K562 (cell line): ENCODE results near the gene RNF168. TPM values are rescaled to one million over a fixed set of nuclear protein-coding genes. Genes with fewer than 3 reads are reported as not detected.

Experiments used
- CEBPZ ChIP-seq: fragments of 150-350 bp; IDR thresholded peaks from 2 replicates; pipeline ENCODE4 v1.6.1; 2014; ENCODE audit warnings: low read depth, mild to moderate bottlenecking, low read length, borderline replicate concordance
- EGR1 ChIP-seq: fragments of 450-650 bp; conservative IDR thresholded peaks from 2 replicates; pipeline ENCODE4 v1.6.1; 2017; ENCODE audit warnings: mild to moderate bottlenecking
- GTF2A2 ChIP-seq: IDR thresholded peaks from 2 replicates; pipeline ENCODE4 v1.6.1; 2016; ENCODE audit warnings: mild to moderate bottlenecking, missing genetic modification characterization, missing compliant biosample characterization
- KAT8 ChIP-seq: fragments of 450-650 bp; IDR thresholded peaks from 2 replicates; pipeline ENCODE4 v1.6.1; 2016; ENCODE audit warnings: low read depth, mild to moderate bottlenecking
- NFRKB ChIP-seq: fragments of 450-650 bp; IDR thresholded peaks from 2 replicates; pipeline ENCODE4 v1.6.1; 2016; ENCODE audit warnings: low read depth
- ZNF263 ChIP-seq: sonication (generic); formaldehyde crosslinking; IDR thresholded peaks from 2 replicates; pipeline ENCODE4 v1.8.0; 2022; ENCODE audit warnings: mild to moderate bottlenecking, missing genetic modification reagents, borderline replicate concordance
- polyA plus RNA-seq, 8 experiments: library from polyadenylated mRNA; depleted of rRNA in 4 of 8; stranded (reverse) in 5 of 8; unstranded in 3 of 8; fragments of >200 nt; fragmentation: Nextera tagmentation in 2 of 8; fragmentation: Illumina TruSeq in 1 of 8; extraction: Ambion mirVana in 2 of 8; extraction: Trizol in 1 of 8; gene quantifications; 2 replicates each; pipeline versions ENCODE4 v1.2.1 to v1.2.3, GENCODE V29; 2011 to 2014; ENCODE audit warnings: inconsistent platforms in 1 of 8, missing spikeins in 1 of 8
- total RNA-seq, 7 experiments: library from RNA; depleted of rRNA in 6 of 7; stranded (reverse); fragments of >200 nt in 6 of 7; fragmentation: Illumina TruSeq in 2 of 7; extraction: Trizol in 2 of 7; gene quantifications; 2 replicates each; pipeline versions ENCODE4 v1.2.1 to v1.2.3, GENCODE V29; 2011 to 2021; ENCODE audit warnings: low replicate concordance in 1 of 7
- TF ChIP-seq, protein P1 (sequence below): fragments of 250-450 bp; sonication (Bioruptor Pico); IDR thresholded peaks from 2 replicates; pipeline ENCODE4 v1.4.0; 2020
- TF ChIP-seq, protein P2 (sequence below), 2 experiments: IDR thresholded peaks; 2 replicates each; pipeline ENCODE4 v1.6.1; 2012; ENCODE audit warnings: improper control_type of control experiment in 2 of 2, low read depth in 2 of 2, low read length in 2 of 2, borderline replicate concordance in 1 of 2
- TF ChIP-seq, protein P3 (sequence below): fragments of 450-650 bp; IDR thresholded peaks from 2 replicates; pipeline ENCODE4 v1.6.1; 2017; ENCODE audit warnings: antibody characterized with exemption, mild to moderate bottlenecking

Gene RNF168
- total and polyA plus RNA-seq, 9 of the 15 experiments (the other 6 are each of a cell fraction or from before 2014, with no cell fraction given) = 6.0 to 32.1 (median 16.6) TPM

DNA sequence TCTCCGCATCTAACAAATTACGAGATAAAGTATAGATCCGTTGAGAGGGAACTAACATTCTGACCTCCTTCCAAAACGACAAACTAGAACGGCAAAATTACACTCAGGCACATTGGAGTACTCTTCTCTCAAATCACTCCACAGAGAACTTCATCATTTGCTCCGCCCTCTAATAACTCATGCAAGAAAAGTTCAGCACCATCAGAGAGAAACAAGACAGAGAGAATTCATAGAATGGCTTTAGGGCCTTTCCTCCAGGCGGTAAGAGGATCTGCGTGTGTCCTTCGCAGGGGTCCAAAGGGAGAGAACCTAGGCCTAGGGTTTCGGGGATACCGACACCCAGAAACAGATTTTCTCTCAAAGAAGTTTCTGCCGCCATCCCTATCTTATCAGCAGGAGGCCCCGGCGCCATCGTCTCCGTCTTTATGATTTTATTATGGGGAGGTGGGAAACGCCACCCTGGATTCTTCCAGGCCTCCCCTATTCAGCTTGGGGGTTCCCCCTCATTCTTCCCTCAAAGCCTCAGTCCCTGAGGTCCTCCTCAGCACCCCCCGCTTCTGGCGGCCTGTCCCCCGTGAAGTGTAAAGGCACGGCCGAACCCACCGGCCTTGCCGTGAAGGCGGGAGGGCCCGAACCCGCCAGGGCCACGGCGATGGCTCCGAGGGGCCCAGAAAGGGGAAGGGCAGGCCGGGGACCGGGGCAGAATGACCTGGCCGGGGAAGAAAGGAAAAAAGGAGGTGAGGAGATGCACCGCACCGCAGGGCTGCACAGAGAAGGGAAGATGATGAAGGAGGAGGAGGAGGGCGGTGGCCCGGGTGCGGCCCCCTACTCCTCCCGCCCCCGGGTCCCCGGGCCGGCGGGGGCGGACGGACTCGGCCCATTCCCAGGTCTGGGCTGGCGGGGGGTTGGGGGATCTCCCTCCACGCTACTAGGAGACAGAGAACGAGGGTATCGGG is 72.1 kb downstream of the RNF168 start (continued):
- TF ChIP-seq CEBPZ (no peak), GTF2A2 (tag) (peak; percentile 41; the same call in 1 of the 2 replicates), EGR1 (peak; percentile 96), KAT8 (no peak), ZNF263 (CRISPR knock-in tag) (no peak; the same call in 1 of the 2 replicates), NFRKB (0 out of 2 replicates have a peak, but pooled peaks have one; percentile 20)
- TF ChIP-seq, protein P1, sequence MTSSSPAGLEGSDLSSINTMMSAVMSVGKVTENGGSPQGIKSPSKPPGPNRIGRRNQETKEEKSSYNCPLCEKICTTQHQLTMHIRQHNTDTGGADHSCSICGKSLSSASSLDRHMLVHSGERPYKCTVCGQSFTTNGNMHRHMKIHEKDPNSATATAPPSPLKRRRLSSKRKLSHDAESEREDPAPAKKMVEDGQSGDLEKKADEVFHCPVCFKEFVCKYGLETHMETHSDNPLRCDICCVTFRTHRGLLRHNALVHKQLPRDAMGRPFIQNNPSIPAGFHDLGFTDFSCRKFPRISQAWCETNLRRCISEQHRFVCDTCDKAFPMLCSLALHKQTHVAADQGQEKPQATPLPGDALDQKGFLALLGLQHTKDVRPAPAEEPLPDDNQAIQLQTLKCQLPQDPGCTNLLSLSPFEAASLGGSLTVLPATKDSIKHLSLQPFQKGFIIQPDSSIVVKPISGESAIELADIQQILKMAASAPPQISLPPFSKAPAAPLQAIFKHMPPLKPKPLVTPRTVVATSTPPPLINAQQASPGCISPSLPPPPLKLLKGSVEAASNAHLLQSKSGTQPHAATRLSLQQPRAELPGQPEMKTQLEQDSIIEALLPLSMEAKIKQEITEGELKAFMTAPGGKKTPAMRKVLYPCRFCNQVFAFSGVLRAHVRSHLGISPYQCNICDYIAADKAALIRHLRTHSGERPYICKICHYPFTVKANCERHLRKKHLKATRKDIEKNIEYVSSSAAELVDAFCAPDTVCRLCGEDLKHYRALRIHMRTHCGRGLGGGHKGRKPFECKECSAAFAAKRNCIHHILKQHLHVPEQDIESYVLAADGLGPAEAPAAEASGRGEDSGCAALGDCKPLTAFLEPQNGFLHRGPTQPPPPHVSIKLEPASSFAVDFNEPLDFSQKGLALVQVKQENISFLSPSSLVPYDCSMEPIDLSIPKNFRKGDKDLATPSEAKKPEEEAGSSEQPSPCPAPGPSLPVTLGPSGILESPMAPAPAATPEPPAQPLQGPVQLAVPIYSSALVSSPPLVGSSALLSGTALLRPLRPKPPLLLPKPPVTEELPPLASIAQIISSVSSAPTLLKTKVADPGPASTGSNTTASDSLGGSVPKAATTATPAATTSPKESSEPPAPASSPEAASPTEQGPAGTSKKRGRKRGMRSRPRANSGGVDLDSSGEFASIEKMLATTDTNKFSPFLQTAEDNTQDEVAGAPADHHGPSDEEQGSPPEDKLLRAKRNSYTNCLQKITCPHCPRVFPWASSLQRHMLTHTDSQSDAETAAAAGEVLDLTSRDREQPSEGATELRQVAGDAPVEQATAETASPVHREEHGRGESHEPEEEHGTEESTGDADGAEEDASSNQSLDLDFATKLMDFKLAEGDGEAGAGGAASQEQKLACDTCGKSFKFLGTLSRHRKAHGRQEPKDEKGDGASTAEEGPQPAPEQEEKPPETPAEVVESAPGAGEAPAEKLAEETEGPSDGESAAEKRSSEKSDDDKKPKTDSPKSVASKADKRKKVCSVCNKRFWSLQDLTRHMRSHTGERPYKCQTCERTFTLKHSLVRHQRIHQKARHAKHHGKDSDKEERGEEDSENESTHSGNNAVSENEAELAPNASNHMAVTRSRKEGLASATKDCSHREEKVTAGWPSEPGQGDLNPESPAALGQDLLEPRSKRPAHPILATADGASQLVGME (CRISPR knock-in tag) = no peak
- TF ChIP-seq, protein P2, sequence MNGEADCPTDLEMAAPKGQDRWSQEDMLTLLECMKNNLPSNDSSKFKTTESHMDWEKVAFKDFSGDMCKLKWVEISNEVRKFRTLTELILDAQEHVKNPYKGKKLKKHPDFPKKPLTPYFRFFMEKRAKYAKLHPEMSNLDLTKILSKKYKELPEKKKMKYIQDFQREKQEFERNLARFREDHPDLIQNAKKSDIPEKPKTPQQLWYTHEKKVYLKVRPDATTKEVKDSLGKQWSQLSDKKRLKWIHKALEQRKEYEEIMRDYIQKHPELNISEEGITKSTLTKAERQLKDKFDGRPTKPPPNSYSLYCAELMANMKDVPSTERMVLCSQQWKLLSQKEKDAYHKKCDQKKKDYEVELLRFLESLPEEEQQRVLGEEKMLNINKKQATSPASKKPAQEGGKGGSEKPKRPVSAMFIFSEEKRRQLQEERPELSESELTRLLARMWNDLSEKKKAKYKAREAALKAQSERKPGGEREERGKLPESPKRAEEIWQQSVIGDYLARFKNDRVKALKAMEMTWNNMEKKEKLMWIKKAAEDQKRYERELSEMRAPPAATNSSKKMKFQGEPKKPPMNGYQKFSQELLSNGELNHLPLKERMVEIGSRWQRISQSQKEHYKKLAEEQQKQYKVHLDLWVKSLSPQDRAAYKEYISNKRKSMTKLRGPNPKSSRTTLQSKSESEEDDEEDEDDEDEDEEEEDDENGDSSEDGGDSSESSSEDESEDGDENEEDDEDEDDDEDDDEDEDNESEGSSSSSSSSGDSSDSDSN (IDR thresholded peaks at IDR 0.05; ENCODE audit: borderline replicate concordance in 1 of 2, low read depth in 2 of 2, low read length in 2 of 2) = 0 out of 4 replicates have a peak, but pooled peaks of 1 of the 2 experiments have one; percentile 40
- TF ChIP-seq, protein P3, sequence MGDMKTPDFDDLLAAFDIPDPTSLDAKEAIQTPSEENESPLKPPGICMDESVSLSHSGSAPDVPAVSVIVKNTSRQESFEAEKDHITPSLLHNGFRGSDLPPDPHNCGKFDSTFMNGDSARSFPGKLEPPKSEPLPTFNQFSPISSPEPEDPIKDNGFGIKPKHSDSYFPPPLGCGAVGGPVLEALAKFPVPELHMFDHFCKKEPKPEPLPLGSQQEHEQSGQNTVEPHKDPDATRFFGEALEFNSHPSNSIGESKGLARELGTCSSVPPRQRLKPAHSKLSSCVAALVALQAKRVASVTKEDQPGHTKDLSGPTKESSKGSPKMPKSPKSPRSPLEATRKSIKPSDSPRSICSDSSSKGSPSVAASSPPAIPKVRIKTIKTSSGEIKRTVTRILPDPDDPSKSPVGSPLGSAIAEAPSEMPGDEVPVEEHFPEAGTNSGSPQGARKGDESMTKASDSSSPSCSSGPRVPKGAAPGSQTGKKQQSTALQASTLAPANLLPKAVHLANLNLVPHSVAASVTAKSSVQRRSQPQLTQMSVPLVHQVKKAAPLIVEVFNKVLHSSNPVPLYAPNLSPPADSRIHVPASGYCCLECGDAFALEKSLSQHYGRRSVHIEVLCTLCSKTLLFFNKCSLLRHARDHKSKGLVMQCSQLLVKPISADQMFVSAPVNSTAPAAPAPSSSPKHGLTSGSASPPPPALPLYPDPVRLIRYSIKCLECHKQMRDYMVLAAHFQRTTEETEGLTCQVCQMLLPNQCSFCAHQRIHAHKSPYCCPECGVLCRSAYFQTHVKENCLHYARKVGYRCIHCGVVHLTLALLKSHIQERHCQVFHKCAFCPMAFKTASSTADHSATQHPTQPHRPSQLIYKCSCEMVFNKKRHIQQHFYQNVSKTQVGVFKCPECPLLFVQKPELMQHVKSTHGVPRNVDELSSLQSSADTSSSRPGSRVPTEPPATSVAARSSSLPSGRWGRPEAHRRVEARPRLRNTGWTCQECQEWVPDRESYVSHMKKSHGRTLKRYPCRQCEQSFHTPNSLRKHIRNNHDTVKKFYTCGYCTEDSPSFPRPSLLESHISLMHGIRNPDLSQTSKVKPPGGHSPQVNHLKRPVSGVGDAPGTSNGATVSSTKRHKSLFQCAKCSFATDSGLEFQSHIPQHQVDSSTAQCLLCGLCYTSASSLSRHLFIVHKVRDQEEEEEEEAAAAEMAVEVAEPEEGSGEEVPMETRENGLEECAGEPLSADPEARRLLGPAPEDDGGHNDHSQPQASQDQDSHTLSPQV = no peak
